Measurements from ENCODE around the gene ASB10.

The ASB10 gene

DNA sequence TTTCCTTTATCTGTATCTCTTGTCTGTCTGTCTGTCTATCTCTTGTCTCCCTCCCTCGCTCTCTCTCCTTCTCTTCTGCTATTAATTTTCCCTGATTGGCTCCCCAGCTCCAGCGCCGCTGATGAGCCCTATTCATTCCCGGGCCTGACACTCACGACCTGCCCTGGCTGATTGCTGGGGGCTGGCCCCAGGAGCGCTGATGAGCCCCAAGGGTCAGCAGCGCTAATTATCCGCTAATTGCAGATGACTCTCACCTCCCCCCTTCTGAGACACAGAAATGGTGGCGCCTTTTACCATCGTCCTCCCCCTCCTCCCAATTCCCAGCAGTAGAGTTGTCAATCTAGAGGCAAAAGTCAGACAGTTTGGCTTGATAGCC, 18.3 kb downstream of the ASB10 start:
- FAIRE-seq = no peak

DNA sequence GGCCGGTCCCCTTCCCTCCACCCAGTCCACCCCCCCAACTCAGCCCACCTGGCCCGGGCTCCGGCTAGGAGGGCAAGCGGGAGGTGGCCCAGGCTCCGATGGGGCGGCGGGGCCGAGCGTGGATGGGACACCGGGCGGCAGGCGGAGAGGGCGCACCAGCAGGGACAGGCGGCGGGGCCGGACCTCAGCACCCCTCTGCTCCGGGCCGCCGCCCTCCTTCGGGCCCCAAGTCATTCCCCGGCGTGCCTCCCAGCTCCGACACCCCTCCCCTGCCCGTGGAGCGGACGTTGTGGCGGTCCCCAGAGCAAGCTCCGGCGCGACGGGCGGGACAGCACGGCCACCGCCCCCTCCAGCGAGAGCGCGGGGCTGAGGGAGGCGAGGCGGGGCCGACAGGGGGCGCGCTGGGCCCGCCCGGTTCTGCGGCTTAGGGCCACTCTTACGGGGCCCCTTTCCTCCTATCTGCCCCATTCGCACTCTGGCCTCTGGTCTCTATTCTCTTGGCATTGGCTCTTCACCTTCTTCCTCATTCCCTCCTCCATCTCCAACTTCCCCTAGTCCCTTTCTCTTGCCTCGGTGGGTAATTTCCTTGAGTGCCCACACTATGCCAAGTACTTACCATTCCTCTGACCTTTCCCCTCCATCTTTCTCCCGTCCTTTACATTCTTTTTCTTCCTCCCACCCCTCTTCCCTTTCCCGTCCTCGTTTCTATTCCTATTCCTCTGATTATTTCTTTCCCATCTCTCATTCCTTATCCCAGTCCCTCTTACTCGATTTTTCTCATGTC, 18.9 kb downstream of the ASB10 start:
- no peak for FAIRE-seq
- peak; percentile 35 for DNase-seq (ENCODE audit: extremely low spot score, insufficient read length, low read depth)

More for the DNA sequence above, 18.3 kb downstream of the ASB10 start:
- DNase-seq (ENCODE audit: extremely low spot score, insufficient read length, low read depth) = no peak

DNA sequence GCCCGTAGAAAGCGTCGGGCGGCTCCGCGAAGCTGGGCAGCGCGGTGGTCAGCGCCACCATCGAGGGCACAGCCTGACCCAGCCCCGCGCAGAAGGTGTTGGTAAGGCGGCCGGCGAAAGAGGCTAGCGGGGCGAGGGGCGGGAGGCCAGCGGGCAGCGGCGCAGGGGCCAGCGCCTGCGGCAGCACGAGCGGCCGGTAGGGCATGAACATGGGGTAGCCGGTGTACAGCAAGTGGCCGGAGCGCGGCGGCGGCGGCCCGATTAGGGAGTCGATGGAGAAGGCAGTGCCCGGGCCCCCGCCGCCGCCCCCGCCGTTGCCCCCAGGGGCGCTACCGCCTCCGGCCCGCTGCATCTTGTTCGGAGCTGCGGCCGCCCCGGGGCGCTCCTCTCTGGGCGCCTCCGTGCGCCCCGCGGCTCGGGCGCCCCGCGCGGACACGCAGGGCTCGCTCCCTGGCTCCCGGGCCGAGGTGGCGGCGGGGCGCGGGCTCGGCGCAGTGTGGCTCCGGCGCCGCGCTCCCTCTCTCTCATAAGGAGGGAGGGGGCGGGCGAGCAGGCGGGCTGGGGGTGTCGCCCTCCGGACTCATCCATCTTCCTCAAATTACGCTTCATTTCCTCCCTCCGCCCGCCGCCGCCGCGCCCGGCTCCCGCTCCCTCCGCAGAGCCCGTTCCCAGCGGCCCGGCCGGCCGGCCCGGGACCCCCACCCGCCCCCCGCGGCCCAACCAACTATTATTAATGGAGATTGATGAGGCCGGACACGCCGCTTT, 19.7 kb downstream of the ASB10 start, which contains the start of gene GBX1:
Gene GBX1, minus strand, starts transcription at position 498 of the 765 bp plus-strand sequence. Its CDS starts 146 bp downstream, at position 352.
- FAIRE-seq (no peak), DNase-seq (ENCODE audit: extremely low spot score, insufficient read length, low read depth) (no peak)

GRCh38 chr7:151166629-151167196, 20.3 kb downstream of the ASB10 start:
- FAIRE-seq = no peak

DNA sequence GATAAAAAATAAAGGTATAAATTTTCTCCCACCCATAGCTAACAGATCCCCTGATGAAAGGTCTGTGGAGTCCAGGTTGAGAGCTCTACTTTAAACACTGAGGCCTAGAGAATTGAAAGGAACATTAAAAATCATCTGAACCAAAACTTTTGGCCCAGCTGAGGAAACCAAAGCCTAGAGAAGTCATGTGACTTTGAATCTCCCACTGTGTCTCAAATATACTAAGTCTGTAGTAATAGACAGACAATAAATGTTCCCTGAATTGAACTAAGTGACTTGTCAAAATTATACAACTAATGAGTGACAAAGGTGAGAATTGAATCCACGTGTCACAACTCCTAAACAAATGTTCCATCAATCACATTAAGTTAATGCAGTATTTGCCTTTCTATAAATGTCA, 25.3 kb downstream of the ASB10 start:
- DNase-seq (ENCODE audit: extremely low spot score, insufficient read length, low read depth) (no peak), FAIRE-seq (no peak)

More at GRCh38 chr7:151166629-151167196, 20.3 kb downstream of the ASB10 start:
- no peak for DNase-seq (ENCODE audit: extremely low spot score, insufficient read length, low read depth)

- no peak for FAIRE-seq
- DNase-seq (ENCODE audit: extremely low spot score, insufficient read length, low read depth) = no peak
These were observed 29.3 kb downstream of the ASB10 start for GRCh38 chr7:151157645-151158329.

DNA sequence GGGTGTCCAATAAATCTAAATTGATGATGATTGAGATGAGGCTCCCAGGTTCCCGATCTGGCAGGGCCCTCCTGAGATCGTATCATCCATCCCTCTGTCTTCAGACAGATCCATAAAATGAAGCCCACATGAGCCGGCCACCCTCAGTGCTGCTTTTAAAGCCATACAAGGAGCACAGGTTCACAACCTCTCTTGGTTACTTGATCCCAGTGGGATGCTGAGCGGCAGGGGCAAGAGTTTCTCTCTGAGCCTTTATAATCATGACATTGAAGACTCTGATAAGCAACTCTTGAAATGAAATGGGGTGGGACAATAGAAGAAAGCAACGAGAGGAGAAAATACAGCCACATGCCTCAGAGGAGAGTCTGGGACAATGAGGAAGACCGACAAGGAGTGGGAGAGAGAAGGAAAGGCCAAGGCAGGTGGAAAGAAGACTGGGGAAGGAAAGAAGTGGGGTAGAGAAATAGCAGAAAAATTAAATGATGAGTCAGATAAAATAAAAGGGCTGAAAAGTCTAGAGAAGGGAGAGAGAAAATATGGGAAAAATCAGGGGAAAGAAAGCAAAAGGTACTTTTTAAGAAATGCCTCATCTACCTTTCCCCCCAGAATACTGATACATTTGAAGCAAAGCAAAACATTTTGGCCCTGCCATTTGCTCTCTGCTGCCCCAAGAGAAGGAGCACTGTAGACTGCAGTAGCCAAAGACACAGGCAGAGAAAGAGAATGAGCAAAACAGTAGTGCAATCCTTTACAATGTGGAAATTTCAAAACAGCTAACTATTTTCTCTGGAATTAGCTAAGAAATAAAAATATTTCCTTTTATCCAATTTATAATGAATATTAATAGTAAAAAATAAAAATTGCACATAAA, 34.2 kb downstream of the ASB10 start:
- DNase-seq (ENCODE audit: extremely low spot score, insufficient read length, low read depth) = no peak
- no peak for FAIRE-seq

DNA sequence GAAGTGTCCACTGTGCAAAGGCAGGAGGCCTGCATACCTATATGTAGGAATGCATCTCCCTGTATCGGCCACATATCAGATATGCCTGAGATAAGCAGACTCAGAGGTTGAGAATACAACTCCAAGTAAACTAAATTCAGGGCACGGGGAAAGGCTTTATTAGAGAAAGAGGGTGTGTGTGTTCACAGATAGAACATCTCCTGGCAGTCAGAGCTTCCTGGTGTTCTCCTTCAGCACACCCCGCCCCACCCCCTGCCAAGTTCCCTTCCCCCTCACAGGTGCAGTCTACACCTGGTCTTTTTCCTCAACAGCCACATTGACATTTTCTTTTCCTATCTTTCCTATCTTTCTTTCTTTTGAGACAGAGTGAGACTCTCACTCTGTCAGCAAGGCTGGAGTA, 36.7 kb downstream of the ASB10 start:
- DNase-seq (ENCODE audit: extremely low spot score, insufficient read length, low read depth) (no peak), FAIRE-seq (no peak)

DNA sequence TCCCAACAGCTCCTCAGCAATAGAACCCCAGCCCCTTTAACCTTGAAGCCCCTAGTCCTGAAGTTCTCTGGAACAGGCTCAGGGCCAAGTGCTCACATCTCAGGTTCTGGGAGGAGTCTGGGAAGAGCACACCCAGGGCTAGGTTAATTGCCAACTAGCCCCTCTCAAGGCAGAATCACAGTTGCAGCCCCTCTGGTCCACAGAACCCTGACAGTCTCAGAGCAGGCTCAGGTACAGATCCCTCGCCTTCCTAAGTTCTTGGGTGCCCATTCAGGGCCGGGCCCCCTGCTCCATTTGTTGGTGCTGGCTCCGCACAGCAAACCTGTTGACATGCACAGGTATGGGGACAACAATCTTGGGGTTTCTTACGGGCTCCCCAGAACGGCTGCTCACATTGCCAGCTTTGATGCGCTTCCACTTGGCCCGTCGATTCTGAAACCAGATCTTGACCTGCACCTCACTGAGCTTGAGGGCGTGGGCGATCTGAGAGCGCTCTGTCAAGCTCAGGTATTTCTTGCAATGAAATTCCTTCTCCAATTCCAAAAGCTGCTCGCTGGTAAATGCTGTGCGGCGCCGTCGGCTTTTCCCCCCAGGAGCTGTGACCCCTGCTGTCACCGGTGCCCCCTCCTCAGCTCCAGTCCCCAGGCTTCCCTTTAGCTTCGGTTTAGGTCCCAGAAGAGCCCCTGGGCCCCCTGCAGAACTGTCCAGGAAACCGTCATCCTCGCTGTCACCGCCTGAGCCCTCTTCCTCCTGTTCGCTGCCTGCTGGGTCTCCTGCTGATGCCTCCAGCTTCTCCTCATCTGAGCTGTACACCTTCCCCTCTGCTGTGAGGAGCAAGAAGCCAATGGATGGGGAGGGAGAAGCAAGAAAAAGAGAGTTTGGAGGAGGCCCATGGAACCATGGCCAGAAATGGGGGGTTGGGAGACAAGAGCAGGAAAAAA, 38.5 kb downstream of the ASB10 start:
- no peak for DNase-seq (ENCODE audit: extremely low spot score, insufficient read length, low read depth)
- FAIRE-seq = no peak

DNA sequence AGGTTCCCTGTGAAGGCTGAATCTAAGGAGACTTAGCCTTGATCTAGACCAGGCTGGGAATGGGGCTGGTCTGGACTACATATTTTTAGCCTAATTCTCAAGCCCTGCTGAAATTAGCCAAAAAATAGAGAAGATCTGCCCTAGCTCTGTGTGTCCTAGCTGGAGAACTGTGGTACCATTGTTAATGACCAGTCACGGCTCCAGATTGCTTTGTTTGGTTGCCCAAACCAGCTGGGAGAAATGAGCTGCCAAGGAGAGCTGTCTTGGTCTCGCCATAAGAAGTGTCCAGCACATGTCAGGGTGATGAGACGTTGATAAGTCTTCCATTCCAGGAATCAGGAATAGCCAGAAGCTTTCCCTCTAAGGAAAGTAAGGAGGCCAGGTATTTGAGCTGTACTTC, 40.3 kb downstream of the ASB10 start:
- DNase-seq (ENCODE audit: extremely low spot score, insufficient read length, low read depth) = no peak
- FAIRE-seq = no peak

DNA sequence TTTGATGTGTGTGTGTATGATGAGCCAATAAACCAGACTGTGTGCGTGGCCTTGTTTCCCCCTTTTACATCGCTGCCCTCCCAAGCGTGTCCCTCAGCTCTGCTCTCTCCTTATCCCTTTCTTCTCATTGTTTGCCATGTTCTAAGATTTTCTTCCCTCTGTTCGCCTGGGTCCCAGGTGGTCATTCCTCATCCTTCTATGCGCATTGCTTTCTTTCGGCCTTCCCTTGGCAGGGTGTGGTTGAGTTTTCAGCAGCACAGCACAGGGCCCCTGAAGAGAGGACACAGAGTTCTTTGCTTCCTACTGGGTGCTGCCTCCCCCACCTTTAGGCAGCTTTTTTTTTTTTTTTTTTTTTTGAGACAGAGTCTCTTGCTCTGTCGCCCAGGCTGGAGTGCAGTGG, 42.7 kb downstream of the ASB10 start:
- FAIRE-seq (no peak), DNase-seq (ENCODE audit: extremely low spot score, insufficient read length, low read depth) (no peak)

DNA sequence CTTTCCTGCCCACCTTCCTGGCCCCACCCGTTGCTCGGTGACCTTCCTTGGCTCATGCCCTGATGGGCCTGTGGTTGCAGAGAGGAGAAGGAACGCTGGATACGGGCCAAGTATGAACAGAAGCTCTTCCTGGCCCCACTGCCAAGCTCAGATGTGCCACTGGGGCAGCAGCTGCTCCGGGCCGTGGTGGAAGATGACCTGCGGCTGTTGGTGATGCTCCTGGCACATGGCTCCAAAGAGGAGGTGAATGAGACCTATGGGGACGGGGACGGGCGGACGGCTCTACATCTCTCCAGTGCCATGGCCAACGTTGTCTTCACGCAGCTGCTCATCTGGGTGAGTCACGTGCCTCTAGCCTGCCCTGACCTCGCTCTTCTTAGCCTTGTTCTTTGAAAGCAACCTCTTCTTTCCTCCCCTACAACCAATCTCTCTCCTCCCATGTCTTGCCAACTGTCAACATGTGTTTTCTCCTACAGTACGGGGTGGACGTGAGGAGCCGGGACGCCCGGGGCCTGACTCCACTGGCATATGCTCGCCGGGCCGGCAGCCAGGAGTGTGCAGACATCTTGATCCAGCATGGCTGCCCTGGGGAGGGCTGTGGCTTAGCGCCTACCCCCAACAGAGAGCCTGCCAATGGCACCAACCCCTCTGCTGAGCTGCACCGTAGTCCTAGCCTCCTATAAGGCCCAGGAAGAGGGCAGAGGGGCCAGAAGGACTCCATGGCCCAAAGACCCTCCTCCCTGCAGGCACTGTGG, 43.6 kb downstream of the ASB10 start:
- DNase-seq (ENCODE audit: extremely low spot score, insufficient read length, low read depth) (no peak), FAIRE-seq (no peak)

GRCh38 chr7:151142686-151143040, 44.4 kb downstream of the ASB10 start:
- DNase-seq (ENCODE audit: extremely low spot score, insufficient read length, low read depth) (no peak), FAIRE-seq (no peak)

DNA sequence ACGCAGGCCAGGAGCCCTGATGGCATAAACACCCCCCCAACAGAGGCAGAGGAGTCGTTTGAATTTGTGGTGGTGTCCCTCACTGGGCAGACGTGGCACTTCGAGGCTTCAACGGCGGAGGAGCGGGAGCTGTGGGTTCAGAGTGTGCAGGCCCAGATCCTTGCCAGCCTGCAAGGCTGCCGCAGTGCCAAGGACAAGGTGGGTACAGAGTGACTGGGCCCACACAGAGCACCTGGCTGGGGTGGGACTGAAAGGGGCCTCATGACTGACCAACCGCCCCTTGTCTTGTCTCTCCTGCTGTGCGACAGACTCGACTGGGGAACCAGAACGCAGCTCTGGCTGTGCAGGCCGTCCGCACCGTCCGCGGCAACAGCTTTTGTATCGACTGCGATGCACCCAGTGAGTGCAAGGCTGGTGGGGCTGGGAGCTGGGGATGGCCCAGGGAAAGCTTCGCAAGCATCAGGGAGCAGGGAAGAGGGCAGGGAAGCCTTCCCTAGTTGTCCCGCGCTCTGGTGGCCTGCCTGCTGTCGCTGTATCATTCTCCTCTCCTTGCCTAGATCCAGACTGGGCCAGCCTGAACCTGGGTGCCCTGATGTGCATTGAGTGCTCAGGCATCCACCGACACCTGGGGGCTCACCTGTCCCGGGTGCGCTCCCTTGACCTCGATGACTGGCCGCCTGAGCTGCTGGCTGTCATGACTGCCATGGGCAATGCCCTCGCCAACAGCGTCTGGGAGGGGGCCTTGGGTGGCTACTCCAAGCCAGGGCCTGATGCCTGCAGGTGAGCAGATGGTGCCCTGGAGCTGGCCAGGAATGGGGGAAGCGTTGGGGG, 45.0 kb downstream of the ASB10 start:
- DNase-seq (ENCODE audit: extremely low spot score, insufficient read length, low read depth) (no peak), FAIRE-seq (no peak)

- no peak for DNase-seq (ENCODE audit: extremely low spot score, insufficient read length, low read depth)
- FAIRE-seq = no peak
These were observed 45.7 kb downstream of the ASB10 start for GRCh38 chr7:151141311-151141854.

DNA sequence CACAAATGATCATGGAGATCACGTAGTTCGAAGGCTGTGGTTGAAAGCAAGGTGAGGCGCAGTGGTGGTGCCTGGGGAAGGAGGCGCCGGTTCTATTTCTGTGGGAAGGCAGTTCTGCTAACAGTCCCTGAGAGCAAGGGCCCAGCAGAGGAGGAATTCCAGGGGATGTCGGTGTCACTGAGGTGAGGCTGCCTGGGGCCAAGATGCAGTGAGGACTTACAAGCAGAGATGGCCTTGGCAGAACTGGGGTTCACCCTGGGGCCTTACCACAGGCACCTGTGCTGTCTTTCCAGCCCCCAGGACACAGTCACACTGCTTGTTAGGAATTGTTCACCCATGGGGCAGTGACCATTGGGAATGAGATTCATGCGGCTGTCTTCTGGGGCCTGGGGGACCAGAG, 46.2 kb downstream of the ASB10 start:
- DNase-seq (ENCODE audit: extremely low spot score, insufficient read length, low read depth) = no peak
- no peak for FAIRE-seq

- DNase-seq (ENCODE audit: extremely low spot score, insufficient read length, low read depth) (no peak), FAIRE-seq (no peak)
These were observed 47.3 kb downstream of the ASB10 start for GRCh38 chr7:151139791-151140190.

Data from GM18507 (cell line).